Activated naive CD4-positive, alpha-beta T cell treated with anti-CD3 and anti-CD28 coated beads, Interleukin-2, amount 10 ng/mL, durations not matched to agents 7 days and 5 days (primary cell): ENCODE data around the gene CLCF1.

ENCODE experiments used
- CTCF ChIA-PET: fragments of 350-600 bp; sonication (Branson Sonifier 250); formaldehyde crosslinking; loops from one replicate; lab custom pipeline; 2021; ENCODE audit warnings: antibody characterized with exemption; lab: Charles Lee
- DNase-seq: peaks from one replicate; pipeline ENCODE4 v3.0.0-alpha.2; 2020
- H3K27ac Mint-ChIP-seq: one replicate; pipeline ENCODE4 v1.8.0; 2021; ENCODE audit warnings: mild to moderate bottlenecking, moderate library complexity, mixed read lengths
- H3K27me3 Mint-ChIP-seq: one replicate; pipeline ENCODE4 v1.8.0; 2021; ENCODE audit warnings: mild to moderate bottlenecking, mixed read lengths
- H3K36me3 Mint-ChIP-seq: one replicate; pipeline ENCODE4 v1.8.0; 2021; ENCODE audit warnings: mixed read lengths
- H3K4me1 Mint-ChIP-seq: one replicate; pipeline ENCODE4 v1.8.0; 2021; ENCODE audit warnings: mixed read lengths
- H3K4me3 Mint-ChIP-seq: one replicate; pipeline ENCODE4 v1.8.0; 2021; ENCODE audit warnings: mild to moderate bottlenecking, moderate library complexity, mixed read lengths
- H3K9me3 Mint-ChIP-seq: one replicate; pipeline ENCODE4 v1.8.0; 2021; ENCODE audit warnings: mixed read lengths

CLCF1 gene

DNA sequence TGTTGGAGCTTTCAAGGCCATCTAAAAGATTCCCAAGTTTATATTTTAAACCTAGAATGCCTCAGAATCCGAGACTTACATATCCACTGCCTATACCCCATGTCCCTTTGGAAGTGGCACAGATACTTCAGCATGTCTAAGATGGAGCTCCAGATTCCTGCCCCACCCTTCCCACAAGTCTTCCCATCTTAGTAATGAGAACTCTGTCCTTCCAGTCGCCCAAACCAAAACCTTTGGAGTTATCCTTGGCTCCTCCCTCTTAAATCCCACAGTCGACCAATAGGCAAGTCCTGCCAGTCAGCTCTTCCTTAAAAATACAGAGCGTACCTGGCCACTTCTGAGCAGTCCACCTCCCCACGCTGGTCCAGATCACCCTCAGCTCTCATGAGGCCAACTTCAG, 24.4 kb downstream of the CLCF1 start:
- DNase-seq: no peak
- H3K4me1 Mint-ChIP-seq: peaks cover 54% of the 10 kb centered on the region
- peaks cover 9% of the 10 kb centered on the region for H3K36me3 Mint-ChIP-seq
- no peaks in the 10 kb centered on the region for H3K9me3 Mint-ChIP-seq
- H3K27me3 Mint-ChIP-seq: no peaks in the 10 kb centered on the region
- H3K4me3 Mint-ChIP-seq: no peak overlapping the region
- CTCF ChIA-PET: interaction anchor here (1.1 to 11.4 kb wide), 3 partner anchors 32 to 157 kb away, joined by 3 to 564 read pairs (median 3); partner anchors contain the start of genes CLCF1, PITPNM1 and RAD9A
- no peak overlapping the region for H3K27ac Mint-ChIP-seq

DNA sequence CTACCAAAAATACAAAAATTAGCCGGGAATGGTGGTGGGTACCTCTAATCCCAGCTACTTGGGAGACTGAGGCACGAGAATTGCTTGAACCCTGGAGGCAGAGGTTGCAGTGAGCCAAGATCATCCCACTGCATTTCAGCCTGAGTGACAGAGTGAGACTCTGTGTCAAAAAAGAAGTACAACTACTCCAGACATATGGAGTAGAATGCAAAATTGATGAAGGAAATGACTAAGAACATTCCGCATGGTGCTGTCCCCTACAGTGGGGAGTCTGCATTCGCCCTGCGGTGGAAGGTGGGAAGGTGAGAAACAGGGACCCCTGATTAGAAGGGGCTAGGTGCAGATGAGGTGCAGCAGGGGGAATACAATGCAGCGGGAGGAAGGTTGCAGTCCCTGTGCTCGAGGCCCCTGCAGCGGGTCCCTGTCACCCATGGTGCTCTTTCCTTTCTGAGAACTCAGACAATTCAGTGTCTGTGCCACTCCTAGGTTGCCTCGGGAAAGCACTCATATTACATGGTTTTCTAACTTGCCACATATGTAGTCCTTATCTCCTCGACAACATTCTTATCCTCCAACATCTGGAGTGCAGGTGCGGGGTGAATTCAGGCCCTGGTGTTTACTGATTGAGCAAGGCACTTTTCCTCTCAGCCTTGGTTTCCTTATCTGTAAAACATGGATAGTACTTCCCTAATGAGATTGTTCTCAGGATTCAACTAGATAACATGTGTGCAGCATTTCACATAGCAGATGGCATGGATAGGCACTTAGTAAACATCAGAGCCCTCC, 25.2 kb downstream of the CLCF1 start:
- H3K9me3 Mint-ChIP-seq: no peaks in the 10 kb centered on the region
- no peak overlapping the region for H3K27ac Mint-ChIP-seq
- H3K4me1 Mint-ChIP-seq: peaks cover 52% of the 10 kb centered on the region
- no peaks in the 10 kb centered on the region for H3K27me3 Mint-ChIP-seq
- CTCF ChIA-PET: interaction anchor here (1.1 to 11.4 kb wide), 5 partner anchors 8 to 158 kb away, joined by 3 to 564 read pairs (median 56); partner anchors contain the start of genes CLCF1, PITPNM1, POLD4 and RAD9A
- H3K4me3 Mint-ChIP-seq: no peak overlapping the region
- DNase-seq: no peak
- peaks cover 9% of the 10 kb centered on the region for H3K36me3 Mint-ChIP-seq

DNA sequence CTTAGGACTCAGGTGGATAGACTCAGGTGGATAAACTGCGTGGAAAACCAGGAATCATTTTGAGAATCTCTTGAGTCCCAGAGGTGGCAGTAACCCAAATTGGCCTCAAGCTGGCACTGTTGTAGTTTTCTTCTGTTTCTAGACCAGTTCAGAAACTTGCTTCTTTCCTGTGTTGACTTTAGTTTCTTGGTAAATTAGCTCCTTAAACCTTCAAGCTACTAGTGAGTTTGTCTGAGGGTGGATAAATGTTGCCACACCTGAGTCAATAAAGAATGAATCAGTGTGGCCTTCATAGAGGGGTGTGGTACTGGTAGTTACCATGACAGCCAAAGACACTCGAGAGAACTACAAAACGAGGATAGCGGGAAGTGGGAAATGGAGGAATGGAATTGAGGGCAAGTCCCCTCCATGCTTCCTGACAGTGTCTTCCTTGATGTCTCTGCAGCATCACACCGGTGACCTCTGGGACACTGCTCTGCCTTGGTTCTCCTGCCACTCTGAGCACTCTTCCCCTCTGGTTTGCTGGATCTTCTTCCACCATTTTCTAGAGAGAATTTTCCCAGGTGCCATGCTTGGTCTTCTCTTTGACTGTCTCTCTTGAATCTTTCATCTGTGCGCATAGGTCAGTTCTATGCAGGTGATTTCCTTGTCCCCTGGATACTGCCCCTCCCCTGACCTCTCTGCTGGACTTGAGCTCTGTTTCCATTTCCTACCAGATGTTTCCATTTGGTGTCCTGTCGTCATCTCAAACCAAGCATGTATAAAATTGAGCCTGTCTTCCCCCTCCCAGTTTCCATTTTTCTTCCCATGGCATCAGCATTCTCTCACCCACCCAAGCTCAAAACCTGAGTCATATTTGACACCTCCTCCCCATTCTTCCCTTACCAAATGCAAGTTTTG, 27.2 kb downstream of the CLCF1 start:
- peak overlapping the region; percentile 92 for H3K27ac Mint-ChIP-seq
- peak; percentile 52 for DNase-seq
- no peaks in the 10 kb centered on the region for H3K27me3 Mint-ChIP-seq
- peaks cover 1% of the 10 kb centered on the region for H3K36me3 Mint-ChIP-seq
- H3K4me3 Mint-ChIP-seq: no peak overlapping the region
- CTCF ChIA-PET: interaction anchor here (0.6 to 4.6 kb wide), 30 partner anchors 9 to 265 kb away, joined by 3 to 116 read pairs (median 6); partner anchors contain the start of genes CLCF1, PITPNM1, POLD4 and RAD9A
- no peaks in the 10 kb centered on the region for H3K9me3 Mint-ChIP-seq
- H3K4me1 Mint-ChIP-seq: peaks cover 38% of the 10 kb centered on the region

DNA sequence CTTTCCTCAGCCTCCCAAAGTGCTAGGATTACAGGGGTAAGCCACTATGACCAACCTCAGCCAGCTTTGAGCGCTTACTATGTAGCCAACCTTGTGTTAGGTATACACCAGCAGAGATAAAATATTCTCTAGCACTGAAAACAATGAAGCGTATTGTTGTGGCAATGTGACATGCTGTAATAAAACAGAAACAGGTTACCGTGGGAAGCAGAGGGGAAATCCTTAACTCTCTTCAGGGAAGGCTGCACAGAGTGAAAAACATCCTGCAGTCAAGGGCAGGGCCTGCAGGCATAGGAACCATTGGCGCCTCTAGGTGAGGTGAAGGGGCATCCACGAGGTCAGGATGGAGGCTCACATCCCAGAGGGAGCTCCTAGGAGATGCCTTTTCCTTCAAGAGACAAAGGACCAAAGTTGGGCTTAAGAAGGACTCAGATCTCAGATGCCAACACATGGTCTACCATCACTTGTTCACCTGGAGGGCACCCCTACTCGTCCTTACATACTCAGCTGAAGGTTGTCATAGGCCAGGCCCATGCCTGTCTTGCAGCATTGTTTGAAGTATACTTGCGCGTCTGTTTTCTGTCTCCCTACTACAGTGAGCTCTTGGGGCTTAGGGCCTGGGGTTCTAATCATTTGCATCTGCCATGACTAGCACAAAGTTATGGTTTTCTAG, 28.0 kb downstream of the CLCF1 start:
- Mint-ChIP-seq H3K27me3 (no peaks in the 10 kb centered on the region), H3K27ac (peak overlapping the region; percentile 92), H3K9me3 (no peaks in the 10 kb centered on the region), H3K4me3 (no peak overlapping the region), H3K4me1 (peaks cover 35% of the 10 kb centered on the region), H3K36me3 (no peaks in the 10 kb centered on the region)
- no peak for DNase-seq
- CTCF ChIA-PET: interaction anchor here (0.6 to 4.6 kb wide), 29 partner anchors 8 to 264 kb away, joined by 3 to 116 read pairs (median 6); partner anchors contain the start of genes CLCF1, PITPNM1, POLD4 and RAD9A

DNA sequence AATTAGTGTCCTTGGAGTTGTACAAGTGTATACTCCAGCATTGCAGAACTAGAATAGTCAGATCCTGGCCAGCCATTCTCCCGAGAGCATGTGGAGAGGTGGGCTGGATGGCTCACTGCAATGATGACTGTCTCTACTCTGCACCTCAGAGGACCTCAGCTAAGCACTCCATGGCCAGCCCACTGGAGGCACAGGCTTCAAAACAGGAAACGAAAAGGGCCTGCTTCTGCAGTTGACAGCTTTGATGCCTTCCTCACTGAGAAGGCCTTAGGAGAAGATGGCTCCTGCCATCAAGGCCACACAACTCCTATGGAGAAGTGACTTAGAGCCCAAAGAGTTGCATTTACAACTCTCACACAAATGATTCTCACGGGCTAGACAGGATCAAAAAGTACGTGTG, 29.1 kb downstream of the CLCF1 start:
- no peaks in the 10 kb centered on the region for H3K27me3 Mint-ChIP-seq
- DNase-seq: peak; percentile 58
- no peaks in the 10 kb centered on the region for H3K9me3 Mint-ChIP-seq
- peaks cover 35% of the 10 kb centered on the region for H3K4me1 Mint-ChIP-seq
- H3K27ac Mint-ChIP-seq: peak overlapping the region; percentile 92
- CTCF ChIA-PET: interaction anchor here (0.6 to 4.6 kb wide), 8 partner anchors 12 to 1498 kb away, joined by 3 to 116 read pairs (median 15); partner anchors contain the start of genes CLCF1 and POLD4
- no peaks in the 10 kb centered on the region for H3K36me3 Mint-ChIP-seq
- H3K4me3 Mint-ChIP-seq: no peak overlapping the region

DNA sequence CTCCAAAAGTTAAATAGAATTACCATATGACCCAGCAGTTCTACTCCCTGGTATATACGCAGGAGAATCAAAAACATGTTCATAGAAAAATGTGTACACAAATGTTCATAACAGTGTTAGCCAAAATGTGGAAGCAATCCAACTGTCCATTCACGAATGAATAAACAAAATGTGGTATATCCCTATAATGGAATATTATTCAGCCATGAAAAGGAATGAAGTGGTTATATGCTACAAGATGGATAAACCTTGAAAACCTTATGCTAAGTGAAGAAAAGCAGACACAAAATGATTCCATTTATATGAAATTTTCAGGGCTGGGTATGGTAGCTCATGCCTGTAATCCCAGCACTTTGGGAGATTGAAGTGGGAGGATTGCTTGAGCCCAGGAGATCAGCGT, 36.1 kb downstream of the CLCF1 start:
- Mint-ChIP-seq H3K27ac (no peak overlapping the region), H3K4me1 (no peaks in the 10 kb centered on the region), H3K4me3 (no peak overlapping the region), H3K27me3 (no peaks in the 10 kb centered on the region), H3K36me3 (no peaks in the 10 kb centered on the region), H3K9me3 (no peaks in the 10 kb centered on the region)
- CTCF ChIA-PET: interaction anchor here (1.0 to 2.1 kb wide), 4 partner anchors 8 to 47 kb away, joined by 3 to 12 read pairs (median 4); no protein-coding TSS in a partner anchor
- no peak for DNase-seq

DNA sequence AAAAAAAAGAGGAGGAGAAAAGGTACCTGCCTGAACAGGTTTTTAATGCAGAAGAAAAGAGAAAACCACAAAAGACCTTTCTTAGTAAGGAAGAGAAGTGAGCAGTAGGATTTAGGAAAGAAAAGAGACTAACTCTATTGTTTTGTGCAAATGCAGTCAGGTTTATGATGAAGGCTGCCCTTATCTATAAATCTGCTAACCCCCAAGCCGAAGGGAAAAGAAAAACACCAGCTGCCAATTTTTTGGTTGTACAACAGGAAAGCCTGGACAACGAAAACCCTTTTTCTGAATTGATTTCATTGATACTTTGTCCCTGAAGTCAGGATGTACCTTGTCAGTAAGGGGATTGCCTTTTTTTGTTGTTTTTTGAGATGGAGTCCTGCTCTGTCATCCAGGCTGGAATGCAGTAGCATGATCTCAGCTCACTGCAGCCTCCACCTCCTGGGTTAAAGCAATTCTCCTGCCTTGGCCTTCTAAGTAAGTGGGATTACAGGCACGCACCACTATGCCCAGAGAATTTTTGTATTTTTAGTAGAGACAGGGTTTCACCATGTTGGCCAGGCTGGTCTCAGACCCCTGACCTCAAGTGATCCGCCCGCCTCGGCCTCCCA, 41.2 kb downstream of the CLCF1 start:
- CTCF ChIA-PET: interaction anchor here (1.4 to 5.5 kb wide), 3 partner anchors 14 to 19 kb away, joined by 5 to 23 read pairs (median 5); no protein-coding TSS in a partner anchor
- Mint-ChIP-seq H3K27ac (no peak overlapping the region), H3K4me3 (no peak overlapping the region), H3K27me3 (no peaks in the 10 kb centered on the region), H3K4me1 (no peaks in the 10 kb centered on the region), H3K9me3 (no peaks in the 10 kb centered on the region), H3K36me3 (no peaks in the 10 kb centered on the region)
- DNase-seq: no peak

DNA sequence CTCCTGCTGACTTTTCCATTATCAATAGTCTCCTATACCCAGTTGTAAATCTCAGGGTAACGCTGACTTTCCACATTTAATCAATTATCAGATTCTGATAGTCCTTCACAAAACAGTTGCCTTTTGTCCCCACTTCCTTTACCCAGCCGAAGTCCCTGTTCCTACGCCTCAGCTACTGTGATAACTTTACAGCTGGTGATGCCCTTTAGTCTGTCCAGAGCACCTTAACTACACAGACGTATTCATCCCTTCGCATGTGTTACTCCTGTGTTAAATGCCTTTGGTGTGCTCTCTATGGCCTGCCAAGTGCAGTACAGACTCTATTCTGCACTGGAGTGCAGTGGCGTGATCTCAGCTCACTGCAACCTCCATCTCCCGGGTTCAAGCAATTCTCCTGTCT, 49.9 kb downstream of the CLCF1 start:
- Mint-ChIP-seq H3K27ac (no peak overlapping the region), H3K4me3 (no peak overlapping the region), H3K36me3 (no peaks in the 10 kb centered on the region), H3K27me3 (peaks cover 9% of the 10 kb centered on the region), H3K4me1 (peaks cover 3% of the 10 kb centered on the region), H3K9me3 (no peaks in the 10 kb centered on the region)
- CTCF ChIA-PET: interaction anchor here (0.9 to 10.7 kb wide), 4 partner anchors 16 to 60 kb away, joined by 3 to 117 read pairs (median 8); no protein-coding TSS in a partner anchor
- no peak for DNase-seq

DNA sequence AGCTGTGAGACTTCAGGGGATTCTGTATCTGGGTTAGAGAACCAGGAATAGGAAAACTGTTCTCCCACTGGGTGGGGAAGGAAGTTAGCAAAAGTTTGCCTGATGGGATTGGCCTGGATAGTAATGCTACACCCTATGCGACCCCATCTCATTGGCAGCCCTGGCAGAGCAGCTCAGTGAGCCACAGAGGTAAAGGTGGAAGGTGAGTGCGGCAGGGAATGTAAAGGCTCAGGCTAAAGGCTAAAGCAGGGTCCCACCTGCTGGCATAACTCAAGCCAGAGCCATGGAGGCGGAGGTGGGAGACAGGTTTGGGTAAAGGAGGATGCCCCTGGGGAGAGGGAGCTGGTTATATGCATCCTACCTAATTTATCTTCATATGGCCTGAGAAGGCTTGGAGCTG, 51.3 kb downstream of the CLCF1 start:
- H3K9me3 Mint-ChIP-seq: no peaks in the 10 kb centered on the region
- H3K4me1 Mint-ChIP-seq: peaks cover 12% of the 10 kb centered on the region
- H3K27ac Mint-ChIP-seq: no peak overlapping the region
- no peak for DNase-seq
- H3K36me3 Mint-ChIP-seq: peaks cover 1% of the 10 kb centered on the region
- H3K4me3 Mint-ChIP-seq: no peak overlapping the region
- CTCF ChIA-PET: interaction anchor here (0.9 to 10.7 kb wide), 7 partner anchors 23 to 154 kb away, joined by 3 to 117 read pairs (median 4); partner anchors contain the start of gene ANKRD13D
- H3K27me3 Mint-ChIP-seq: peaks cover 21% of the 10 kb centered on the region

DNA sequence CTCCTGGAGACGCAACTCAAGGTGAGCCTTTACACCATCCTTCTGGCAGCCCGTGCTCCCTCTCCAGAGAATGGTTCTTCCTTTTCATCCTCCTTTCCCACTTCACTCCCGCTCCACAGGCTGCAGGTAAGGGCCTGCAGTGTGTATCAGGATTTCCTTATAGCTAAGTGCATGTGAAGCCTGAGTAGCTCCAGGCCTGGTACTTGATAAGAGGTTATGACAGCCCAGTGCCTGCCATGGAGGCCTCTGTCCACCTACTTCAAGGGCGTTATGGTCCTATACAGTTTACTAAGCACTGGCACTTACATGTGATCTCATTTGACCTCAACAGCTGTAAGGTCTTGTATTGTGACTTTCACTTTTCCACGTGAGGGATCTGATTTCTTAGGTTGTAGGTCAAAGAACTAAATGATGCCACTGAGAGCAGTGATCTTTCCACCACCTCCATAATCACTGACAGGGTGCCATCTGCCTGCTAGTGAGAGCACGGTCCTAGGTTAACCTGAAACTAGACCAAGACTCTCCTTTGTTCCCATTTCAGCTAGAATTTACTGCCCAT, 52.0 kb downstream of the CLCF1 start:
- Mint-ChIP-seq H3K27ac (peak overlapping the region; percentile 28), H3K4me1 (peaks cover 15% of the 10 kb centered on the region), H3K9me3 (no peaks in the 10 kb centered on the region), H3K36me3 (peaks cover 1% of the 10 kb centered on the region), H3K27me3 (peaks cover 21% of the 10 kb centered on the region), H3K4me3 (no peak overlapping the region)
- CTCF ChIA-PET: interaction anchor here (0.9 to 10.7 kb wide), 6 partner anchors 30 to 69 kb away, joined by 3 to 117 read pairs (median 4); no protein-coding TSS in a partner anchor
- no peak for DNase-seq

DNA sequence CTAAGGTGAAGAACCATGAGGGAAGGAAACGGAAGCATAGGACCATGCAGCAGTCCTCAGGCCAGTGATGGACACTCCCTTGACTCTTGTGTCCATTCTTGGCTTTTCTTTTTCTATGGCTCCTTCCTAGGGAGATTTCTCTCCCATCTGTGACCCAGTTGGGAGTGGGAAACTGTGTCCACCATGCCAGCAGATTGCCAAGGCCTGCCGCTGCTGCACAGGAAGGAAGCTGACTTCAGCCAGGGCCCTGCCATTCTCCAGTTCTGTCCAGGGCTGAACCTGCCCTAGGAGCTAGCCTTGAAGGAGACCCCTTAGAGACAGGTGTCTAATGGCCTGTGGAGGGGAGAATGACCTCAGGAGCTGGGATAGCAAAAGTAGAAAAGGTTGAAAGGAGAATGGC, 52.7 kb downstream of the CLCF1 start:
- CTCF ChIA-PET: interaction anchor here (0.8 to 10.7 kb wide), 7 partner anchors 25 to 69 kb away, joined by 3 to 117 read pairs (median 3); partner anchors contain the start of gene POLD4
- Mint-ChIP-seq H3K9me3 (no peaks in the 10 kb centered on the region), H3K4me3 (no peak overlapping the region), H3K27ac (no peak overlapping the region), H3K27me3 (peaks cover 21% of the 10 kb centered on the region), H3K36me3 (peaks cover 1% of the 10 kb centered on the region), H3K4me1 (peaks cover 18% of the 10 kb centered on the region)
- DNase-seq: no peak

DNA sequence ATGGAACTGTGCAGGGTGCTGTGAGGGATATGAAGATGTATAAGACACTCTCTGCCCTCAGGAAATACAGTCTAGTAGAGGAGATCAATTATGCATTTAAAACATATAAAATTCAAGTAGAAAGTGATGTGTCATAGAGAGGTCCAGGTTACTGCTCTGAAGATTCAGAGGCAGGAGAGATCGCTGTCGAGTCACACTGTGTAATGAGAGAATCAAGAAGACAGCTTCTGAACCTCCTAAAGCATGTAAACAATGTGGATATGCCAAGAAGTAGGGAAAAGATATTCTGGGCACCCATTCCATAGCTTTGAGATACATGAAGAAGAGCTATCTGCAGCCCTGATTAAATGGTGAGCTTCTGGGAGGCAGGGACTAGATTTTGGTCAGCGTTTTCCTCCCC, 53.4 kb downstream of the CLCF1 start:
- DNase-seq: no peak
- no peak overlapping the region for H3K4me3 Mint-ChIP-seq
- H3K27me3 Mint-ChIP-seq: peaks cover 21% of the 10 kb centered on the region
- H3K4me1 Mint-ChIP-seq: peaks cover 25% of the 10 kb centered on the region
- H3K36me3 Mint-ChIP-seq: peaks cover 1% of the 10 kb centered on the region
- H3K27ac Mint-ChIP-seq: no peak overlapping the region
- no peaks in the 10 kb centered on the region for H3K9me3 Mint-ChIP-seq
- CTCF ChIA-PET: interaction anchor here (0.8 to 10.7 kb wide), 7 partner anchors 17 to 75 kb away, joined by 3 to 117 read pairs (median 3); partner anchors contain the start of genes POLD4 and SSH3
